VCaP (cell line): ENCODE data around the gene ST7L.

ENCODE experiments used
- H3K27ac ChIP-seq: fragments of 450-650 bp; 2 replicates; pipeline ENCODE4 v1.5.1; 2017
- TF ChIP-seq, protein P1 (sequence below): fragments of 450-650 bp; conservative IDR thresholded peaks from 2 replicates; pipeline ENCODE4 v1.5.1; 2017; ENCODE audit warnings: mild to moderate bottlenecking, moderate library complexity

Gene ST7L

DNA sequence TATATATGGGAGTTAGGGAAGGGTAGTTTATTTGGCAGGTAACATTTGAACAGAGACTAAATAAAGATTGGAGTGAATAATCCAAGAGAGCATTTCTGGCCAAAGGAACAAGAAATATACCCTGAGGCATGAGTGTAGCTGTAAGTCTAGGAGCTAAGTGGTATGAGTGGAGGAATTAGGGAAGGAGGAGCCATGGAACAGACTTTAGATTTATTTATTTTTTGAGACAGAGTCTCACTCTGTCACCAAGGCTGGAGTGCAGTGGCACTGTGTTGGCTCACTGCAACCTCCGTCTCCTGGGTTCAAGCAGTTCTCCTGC lies 19.1 kb upstream of the ST7L start:
- peak overlapping the region; percentile 45; the same call in 1 of the 2 replicates for H3K27ac ChIP-seq
- TF ChIP-seq, protein P1, sequence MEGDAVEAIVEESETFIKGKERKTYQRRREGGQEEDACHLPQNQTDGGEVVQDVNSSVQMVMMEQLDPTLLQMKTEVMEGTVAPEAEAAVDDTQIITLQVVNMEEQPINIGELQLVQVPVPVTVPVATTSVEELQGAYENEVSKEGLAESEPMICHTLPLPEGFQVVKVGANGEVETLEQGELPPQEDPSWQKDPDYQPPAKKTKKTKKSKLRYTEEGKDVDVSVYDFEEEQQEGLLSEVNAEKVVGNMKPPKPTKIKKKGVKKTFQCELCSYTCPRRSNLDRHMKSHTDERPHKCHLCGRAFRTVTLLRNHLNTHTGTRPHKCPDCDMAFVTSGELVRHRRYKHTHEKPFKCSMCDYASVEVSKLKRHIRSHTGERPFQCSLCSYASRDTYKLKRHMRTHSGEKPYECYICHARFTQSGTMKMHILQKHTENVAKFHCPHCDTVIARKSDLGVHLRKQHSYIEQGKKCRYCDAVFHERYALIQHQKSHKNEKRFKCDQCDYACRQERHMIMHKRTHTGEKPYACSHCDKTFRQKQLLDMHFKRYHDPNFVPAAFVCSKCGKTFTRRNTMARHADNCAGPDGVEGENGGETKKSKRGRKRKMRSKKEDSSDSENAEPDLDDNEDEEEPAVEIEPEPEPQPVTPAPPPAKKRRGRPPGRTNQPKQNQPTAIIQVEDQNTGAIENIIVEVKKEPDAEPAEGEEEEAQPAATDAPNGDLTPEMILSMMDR: no peak

DNA sequence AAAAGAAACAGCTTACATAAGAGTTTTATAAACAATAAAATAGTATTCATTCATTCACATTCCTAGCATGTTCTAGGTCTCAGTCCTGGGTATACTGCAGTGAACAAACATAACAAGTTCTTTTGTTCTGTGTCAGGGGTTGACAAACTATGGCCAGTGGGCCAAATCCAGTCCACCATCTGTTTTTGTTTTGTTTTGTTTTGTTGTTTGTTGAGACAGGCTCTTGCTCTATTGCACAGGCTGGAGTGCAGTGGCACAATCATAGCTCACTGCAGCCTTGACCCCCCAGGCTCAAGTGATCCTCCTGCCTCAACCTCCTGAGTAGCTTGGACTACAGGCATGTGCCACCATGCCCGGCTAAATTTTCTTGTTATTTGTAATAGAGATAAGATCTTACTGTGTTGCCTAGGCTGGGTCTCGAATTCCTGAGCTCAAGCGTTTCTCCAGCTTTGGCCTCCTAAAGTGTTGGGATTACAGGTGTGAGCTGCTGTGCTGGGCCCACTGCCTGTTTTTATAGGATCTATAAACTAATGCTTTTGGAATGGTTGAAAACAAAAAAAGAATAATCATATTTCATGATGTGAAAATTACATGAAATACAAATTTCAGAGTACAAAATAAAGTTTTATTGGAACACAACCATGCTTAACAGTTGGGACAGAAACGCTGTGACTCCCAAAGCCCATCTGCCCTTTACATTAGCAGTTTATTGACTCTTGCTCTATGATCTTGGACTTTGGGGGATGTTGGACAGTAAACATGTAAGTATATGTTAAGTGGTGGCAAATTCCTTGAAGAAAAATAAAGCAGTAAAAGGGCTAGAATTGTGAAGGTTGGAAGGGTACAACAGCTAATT lies 18.5 kb upstream of the ST7L start:
- TF ChIP-seq, protein P1: no peak
- H3K27ac ChIP-seq: peak overlapping the region; percentile 45

GRCh38 chr1:112636597-112637253 lies 17.8 kb upstream of the ST7L start:
- TF ChIP-seq, protein P1: no peak
- H3K27ac ChIP-seq: peak overlapping the region; percentile 8; the same call in 1 of the 2 replicates

DNA sequence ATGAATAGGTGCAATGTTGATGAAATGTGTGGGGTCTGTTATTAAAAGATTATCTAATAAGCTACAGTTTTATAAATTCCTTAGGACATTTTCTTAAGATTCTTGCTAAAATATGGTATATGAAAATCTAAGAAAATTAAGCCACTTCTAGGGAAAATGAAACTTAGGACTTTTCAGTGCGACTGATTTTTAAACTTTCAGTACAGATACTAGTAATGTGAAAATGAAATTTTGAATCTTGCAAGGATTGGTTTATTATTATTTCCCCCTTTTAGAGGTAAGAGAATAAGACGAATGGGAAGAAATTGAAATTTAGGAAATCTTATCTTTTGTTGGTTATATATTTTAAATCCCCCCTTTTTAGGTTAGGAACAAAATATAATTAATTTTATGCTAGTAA lies 17.1 kb upstream of the ST7L start:
- no peak overlapping the region; the same call in 1 of the 2 replicates for H3K27ac ChIP-seq
- TF ChIP-seq, protein P1: no peak

DNA sequence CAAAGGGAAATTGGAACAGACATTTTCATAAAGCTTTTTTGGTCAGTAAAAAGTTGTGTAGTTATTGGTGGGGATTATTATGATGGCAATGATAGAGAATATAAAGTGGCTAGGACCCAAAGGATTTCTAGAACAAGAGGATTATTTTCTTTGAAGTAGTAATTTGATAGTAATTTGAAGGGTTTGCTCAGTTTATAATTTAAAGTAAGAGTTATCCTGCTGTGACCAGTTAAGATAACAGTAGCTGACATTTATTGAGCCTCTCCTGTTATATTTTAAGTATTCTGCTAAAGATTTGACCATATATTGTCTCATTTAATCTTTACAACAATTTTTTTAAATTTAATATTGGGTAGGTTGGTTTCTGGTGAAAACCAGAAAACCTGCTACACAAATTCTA lies 15.4 kb upstream of the ST7L start:
- no peak overlapping the region for H3K27ac ChIP-seq
- TF ChIP-seq, protein P1: no peak

GRCh38 chr1:112633628-112634027 lies 14.7 kb upstream of the ST7L start:
- TF ChIP-seq, protein P1: no peak
- H3K27ac ChIP-seq: no peak overlapping the region

DNA sequence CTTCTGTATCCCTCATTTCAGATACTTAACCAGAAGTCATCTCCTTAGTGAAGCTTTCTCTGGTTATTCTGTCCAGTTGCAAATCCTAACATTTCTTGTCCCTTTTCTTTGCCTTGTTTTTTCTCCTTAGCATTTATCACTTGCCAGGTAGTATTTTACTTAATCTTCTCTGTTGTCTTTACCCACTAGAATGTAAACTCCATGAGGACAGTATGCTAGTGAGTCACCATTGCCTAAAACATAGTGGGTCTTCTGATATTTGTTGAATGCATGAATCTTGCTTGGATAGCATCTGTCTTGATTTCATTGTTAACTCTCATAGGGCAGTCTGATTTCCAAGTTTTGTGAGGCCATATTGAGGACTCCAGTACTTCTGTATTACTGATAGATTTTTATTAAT lies 10.3 kb upstream of the ST7L start:
- H3K27ac ChIP-seq: no peak overlapping the region
- TF ChIP-seq, protein P1: no peak
